22Rv1 (cell line): Measurements from ENCODE around the gene SNAP47.

ENCODE experiments used
- ZFX ChIP-seq: fragments of 450-650 bp; IDR thresholded peaks from 2 replicates; pipeline ENCODE4 v1.6.1; 2017; ENCODE audit warnings: antibody characterized with exemption, borderline replicate concordance
- TF ChIP-seq, protein P1 (sequence below): fragments of 450-650 bp; IDR thresholded peaks from 2 replicates; pipeline ENCODE4 v1.5.1; 2017; ENCODE audit warnings: mild to moderate bottlenecking

GRCh38 chr1:227796359-227796915 is 61.2 kb downstream of the SNAP47 start:
- TF ChIP-seq, protein P1, sequence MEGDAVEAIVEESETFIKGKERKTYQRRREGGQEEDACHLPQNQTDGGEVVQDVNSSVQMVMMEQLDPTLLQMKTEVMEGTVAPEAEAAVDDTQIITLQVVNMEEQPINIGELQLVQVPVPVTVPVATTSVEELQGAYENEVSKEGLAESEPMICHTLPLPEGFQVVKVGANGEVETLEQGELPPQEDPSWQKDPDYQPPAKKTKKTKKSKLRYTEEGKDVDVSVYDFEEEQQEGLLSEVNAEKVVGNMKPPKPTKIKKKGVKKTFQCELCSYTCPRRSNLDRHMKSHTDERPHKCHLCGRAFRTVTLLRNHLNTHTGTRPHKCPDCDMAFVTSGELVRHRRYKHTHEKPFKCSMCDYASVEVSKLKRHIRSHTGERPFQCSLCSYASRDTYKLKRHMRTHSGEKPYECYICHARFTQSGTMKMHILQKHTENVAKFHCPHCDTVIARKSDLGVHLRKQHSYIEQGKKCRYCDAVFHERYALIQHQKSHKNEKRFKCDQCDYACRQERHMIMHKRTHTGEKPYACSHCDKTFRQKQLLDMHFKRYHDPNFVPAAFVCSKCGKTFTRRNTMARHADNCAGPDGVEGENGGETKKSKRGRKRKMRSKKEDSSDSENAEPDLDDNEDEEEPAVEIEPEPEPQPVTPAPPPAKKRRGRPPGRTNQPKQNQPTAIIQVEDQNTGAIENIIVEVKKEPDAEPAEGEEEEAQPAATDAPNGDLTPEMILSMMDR, result no peak
- no peak for TF ChIP-seq ZFX
